ENCODE data around the gene UBFD1. TPM values are rescaled to one million over a fixed set of nuclear protein-coding genes. Genes with fewer than 3 reads are reported as not detected.

The UBFD1 gene
- total and polyA plus RNA-seq, 2 of the 8 experiments (the other 6 are each of a cell fraction or from before 2014, with no cell fraction given) = 66.3 to 106 TPM

- Histone ChIP-seq H2BK12ac (ENCODE audit: low read depth, low read length) (no peak overlapping the region), H4K91ac (replicated peaks; ENCODE audit: insufficient read length, low read length) (no peak overlapping the region), H3K23ac (ENCODE audit: insufficient read length) (no peak overlapping the region), H2AFZ (ENCODE audit: low read length) (no peak overlapping the region), H2BK120ac (replicated peaks; ENCODE audit: low read depth, low read length) (no peak overlapping the region), H3K27me3 (replicated peaks in 1 of 4; ENCODE audit: control insufficient read depth in 3 of 4, extremely low read depth in 1 of 4, insufficient read depth in 3 of 4, low read length in 3 of 4) (no peaks in the 10 kb centered on the region; a peak in 1 of 7 replicates), H3K36me3 (ENCODE audit: control insufficient read depth in 2 of 4, insufficient read depth in 4 of 4, low read length in 3 of 4) (peaks cover 19 to 50% (median 47%) of the 10 kb centered on the region in 4 experiments), H3K4me3 (ENCODE audit: extremely low read depth in 1 of 4, insufficient read depth in 2 of 4, low read depth in 3 of 4, low read length in 4 of 4) (no peak overlapping the region), H3K27ac (ENCODE audit: low read depth, low read length) (no peak overlapping the region), H3K18ac (ENCODE audit: extremely low read depth, low read length) (no peak overlapping the region), H4K20me1 (replicated peaks in 1 of 2; ENCODE audit: control insufficient read depth in 1 of 2, insufficient read depth in 2 of 2, low read length in 2 of 2) (peaks cover 2 to 4% of the 10 kb centered on the region in 2 experiments), H4K5ac (ENCODE audit: insufficient read length, low read depth, low read length) (no peak overlapping the region), H3K23me2 (ENCODE audit: low read depth, low read length) (no peaks in the 10 kb centered on the region), H3K9ac (replicated peaks in 1 of 4; ENCODE audit: extremely low read depth in 1 of 4, low read depth in 3 of 4, low read length in 3 of 4) (no peak overlapping the region), H2BK20ac (ENCODE audit: low read length) (no peak overlapping the region), H3K9me3 (ENCODE audit: insufficient read depth in 2 of 2, low read depth in 1 of 2, low read length in 1 of 2) (no peaks in the 10 kb centered on the region), H3K79me2 (ENCODE audit: control insufficient read depth in 1 of 2, insufficient read depth in 2 of 2, low read length in 2 of 2) (no peaks in the 10 kb centered on the region), H3K4me2 (ENCODE audit: insufficient read depth in 1 of 2, low read depth in 2 of 2, low read length in 2 of 2) (no peak overlapping the region), H3K79me1 (ENCODE audit: low read depth, low read length) (no peaks in the 10 kb centered on the region), H2BK15ac (ENCODE audit: low read length) (no peak overlapping the region), H3K56ac (replicated peaks; ENCODE audit: insufficient read length, low read depth, low read length) (no peak overlapping the region), H4K8ac (ENCODE audit: extremely low read depth, insufficient read depth, low read length) (no peak overlapping the region), H2AK5ac (ENCODE audit: low read depth, low read length) (no peak overlapping the region), H3K14ac (ENCODE audit: insufficient read length) (no peak overlapping the region), H2BK5ac (ENCODE audit: low read depth, low read length) (no peak overlapping the region), H3K4me1 (replicated peaks in 1 of 4; ENCODE audit: control insufficient read depth in 3 of 4, insufficient read depth in 4 of 4, low read length in 3 of 4) (no peaks in the 10 kb centered on the region), H3K4ac (replicated peaks; ENCODE audit: insufficient read length, low read depth, low read length) (no peak overlapping the region)
- 89% methylated on average over 6 of the region's 6 CpGs; no CpG with 5 or more reads in 1 of the 2 experiments for WGBS, 2 experiments (ENCODE audit: extremely low coverage in 1 of 2, insufficient coverage in 1 of 2, insufficient read length in 1 of 2, insufficient replicate concordance in 2 of 2, low coverage in 1 of 2, low lambda C conversion rate in 2 of 2, missing lambda C conversion rate in 1 of 2)
- TF ChIP-seq TEAD4 (IDR thresholded peaks at IDR 0.05; ENCODE audit: low read depth, low read length) (no peak), CTCF (IDR thresholded peaks at IDR 0.05; ENCODE audit: control extremely low read depth in 1 of 3, insufficient read depth in 1 of 3, low read depth in 1 of 3, low read length in 3 of 3) (no peak)
- POLR2A ChIA-PET (ENCODE audit: partially characterized antibody) = interaction anchor here (1.9 kb wide), 1 partner anchor 13 kb away, joined by 15 read pairs; the partner anchor contains the start of gene GGA2
- DNase-seq (ENCODE audit: low read depth in 1 of 2, low spot score in 2 of 2) (no peak), FAIRE-seq (no peak)
- CTCF ChIA-PET (ENCODE audit: partially characterized antibody) = interaction anchor here (0.9 kb wide), 1 partner anchor 317 kb away, joined by 3 read pairs; no protein-coding TSS in a partner anchor
These were observed 34.2 kb upstream of the UBFD1 start for GRCh38 chr16:23523321-23523720.

Data from H1 (cell line).